H9 (cell line): Measurements from ENCODE around the gene DPP6. TPM values are rescaled to one million over a fixed set of nuclear protein-coding genes. Genes with fewer than 3 reads are reported as not detected.

ENCODE experiments used
- DNase-seq: peaks from one replicate; pipeline ENCODE4 v3.0.0-alpha.2; 2017
- H2AFZ ChIP-seq: one replicate; pipeline ENCODE4 v1.6.1; 2013; ENCODE audit warnings: mild to moderate bottlenecking, low read length, control low read depth, moderate library complexity
- H2AK5ac ChIP-seq: 2 replicates; pipeline ENCODE4 v1.6.1; 2013; ENCODE audit warnings: low read length, control low read depth, mixed read lengths; ENCODE audit not compliant: insufficient read length
- H2BK120ac ChIP-seq: one replicate; pipeline ENCODE4 v1.6.1; 2013; ENCODE audit warnings: low read depth, mild to moderate bottlenecking, low read length, control low read depth, inconsistent platforms; ENCODE audit not compliant: poor library complexity, severe bottlenecking
- H2BK12ac ChIP-seq: 2 replicates; pipeline ENCODE4 v1.6.1; 2013; ENCODE audit warnings: low read length, control low read depth, mixed read lengths, low read depth; ENCODE audit not compliant: insufficient read length
- H2BK15ac ChIP-seq: 2 replicates; pipeline ENCODE4 v1.6.1; 2013; ENCODE audit warnings: low read depth, low read length, control low read depth
- H2BK20ac ChIP-seq: one replicate; pipeline ENCODE4 v1.6.1; 2013; ENCODE audit warnings: low read depth, mild to moderate bottlenecking, low read length, control low read depth, inconsistent platforms; ENCODE audit not compliant: poor library complexity, severe bottlenecking
- H2BK5ac ChIP-seq: 2 replicates; pipeline ENCODE4 v1.6.1; 2013; ENCODE audit warnings: low read length, control low read depth, mixed read lengths; ENCODE audit not compliant: insufficient read length
- H3K14ac ChIP-seq: 2 replicates; pipeline ENCODE4 v1.6.1; 2013; ENCODE audit warnings: low read length, control low read depth; ENCODE audit not compliant: insufficient read depth
- H3K18ac ChIP-seq: 2 replicates; pipeline ENCODE4 v1.6.1; 2013; ENCODE audit warnings: low read depth, mild to moderate bottlenecking, mixed read lengths, low read length, control low read depth; ENCODE audit not compliant: insufficient read length
- H3K23ac ChIP-seq: 2 replicates; pipeline ENCODE4 v1.6.1; 2013; ENCODE audit warnings: low read length, control low read depth, mixed read lengths, low read depth; ENCODE audit not compliant: insufficient read length
- H3K23me2 ChIP-seq: 2 replicates; pipeline ENCODE4 v1.6.1; 2013; ENCODE audit warnings: low read depth, mild to moderate bottlenecking, mixed read lengths, low read length, control low read depth; ENCODE audit not compliant: insufficient read length, poor library complexity, severe bottlenecking
- H3K27ac ChIP-seq: 2 replicates; pipeline ENCODE4 v1.5.1; 2013; ENCODE audit warnings: low read length, control low read depth, mixed read lengths, low read depth; ENCODE audit not compliant: insufficient read length
- H3K27me3 ChIP-seq: 2 replicates; pipeline ENCODE4 v1.6.1; 2013; ENCODE audit warnings: low read length, control low read depth, inconsistent platforms; ENCODE audit not compliant: insufficient read depth
- H3K4ac ChIP-seq: 2 replicates; pipeline ENCODE4 v1.6.1; 2013; ENCODE audit warnings: low read depth, mild to moderate bottlenecking, control low read depth, inconsistent platforms, low read length, moderate library complexity
- H3K4me1 ChIP-seq: 2 replicates; pipeline ENCODE4 v1.6.1; 2013; ENCODE audit warnings: low read length, control low read depth, inconsistent platforms; ENCODE audit not compliant: insufficient read depth
- H3K4me2 ChIP-seq: 2 replicates; pipeline ENCODE4 v1.6.1; 2013; ENCODE audit warnings: low read length, control low read depth, mixed read lengths; ENCODE audit not compliant: insufficient read length, insufficient read depth
- H3K56ac ChIP-seq: 2 replicates; pipeline ENCODE4 v1.6.1; 2013; ENCODE audit warnings: low read depth, mild to moderate bottlenecking, mixed read lengths, low read length, control low read depth; ENCODE audit not compliant: insufficient read length
- H3K79me1 ChIP-seq: 2 replicates; pipeline ENCODE4 v1.6.1; 2013; ENCODE audit warnings: low read depth, mild to moderate bottlenecking, moderate library complexity, low read length, control low read depth, inconsistent platforms; ENCODE audit not compliant: insufficient read depth, poor library complexity, severe bottlenecking
- H3K79me2 ChIP-seq: 2 replicates; pipeline ENCODE4 v1.6.1; 2013; ENCODE audit warnings: low read length, control low read depth, inconsistent platforms; ENCODE audit not compliant: insufficient read depth
- H3K9ac ChIP-seq: 2 replicates; pipeline ENCODE4 v1.6.1; 2013; ENCODE audit warnings: low read length, control low read depth, mixed read lengths; ENCODE audit not compliant: insufficient read length; ENCODE audit errors: extremely low read depth
- H3K9me3 ChIP-seq: one replicate; pipeline ENCODE4 v1.6.1; 2013; ENCODE audit warnings: low read depth, low read length, inconsistent platforms; ENCODE audit not compliant: control insufficient read depth
- H3T11ph ChIP-seq: one replicate; pipeline ENCODE4 v1.6.1; 2013; ENCODE audit warnings: mild to moderate bottlenecking, low read length, control low read depth, inconsistent platforms
- H4K20me1 ChIP-seq: one replicate; pipeline ENCODE4 v1.6.1; 2013; ENCODE audit not compliant: control insufficient read depth, insufficient read length, insufficient read depth
- H4K5ac ChIP-seq: 2 replicates; pipeline ENCODE4 v1.6.1; 2013; ENCODE audit warnings: low read depth, mild to moderate bottlenecking, mixed read lengths, low read length, control low read depth; ENCODE audit not compliant: insufficient read length
- H4K8ac ChIP-seq: replicated peaks from 2 replicates; pipeline ENCODE4 v1.6.1; 2013; ENCODE audit warnings: low read length, control low read depth, mixed read lengths, low read depth; ENCODE audit not compliant: insufficient read length
- H4K91ac ChIP-seq: 2 replicates; pipeline ENCODE4 v1.6.1; 2013; ENCODE audit warnings: low read depth, mild to moderate bottlenecking, moderate library complexity, mixed read lengths, low read length, control low read depth; ENCODE audit not compliant: insufficient read length
- H3K27ac Mint-ChIP-seq, 3 experiments: 2 replicates in 2 of 3; 3 replicates in 1 of 3; pipeline ENCODE4 v1.8.0; 2020 to 2021; ENCODE audit warnings: mixed read lengths in 3 of 3, mild to moderate bottlenecking in 1 of 3, moderate library complexity in 1 of 3
- H3K27me3 Mint-ChIP-seq: 2 replicates; pipeline ENCODE4 v1.8.0; 2021; ENCODE audit warnings: low read depth, mild to moderate bottlenecking, moderate library complexity, mixed read lengths
- H3K36me3 Mint-ChIP-seq, 3 experiments: 2 replicates in 2 of 3; 3 replicates in 1 of 3; pipeline ENCODE4 v1.8.0; 2020 to 2021; ENCODE audit warnings: low read depth in 3 of 3, mixed read lengths in 3 of 3; ENCODE audit not compliant: insufficient read depth in 1 of 3
- H3K4me1 Mint-ChIP-seq, 2 experiments: 2 replicates each; pipeline ENCODE4 v1.8.0; 2020; ENCODE audit warnings: mixed read lengths in 2 of 2
- H3K4me3 Mint-ChIP-seq, 2 experiments: 2 replicates in 1 of 2; 3 replicates in 1 of 2; pipeline ENCODE4 v1.8.0; 2020 to 2021; ENCODE audit warnings: mild to moderate bottlenecking in 2 of 2, mixed read lengths in 2 of 2, moderate library complexity in 1 of 2
- H3K9me3 Mint-ChIP-seq, 2 experiments: 2 replicates in 1 of 2; 3 replicates in 1 of 2; pipeline ENCODE4 v1.8.0; 2020; ENCODE audit warnings: mild to moderate bottlenecking in 2 of 2, mixed read lengths in 2 of 2, moderate library complexity in 1 of 2
- WGBS: extraction: QIAGEN DNeasy Blood & Tissue Kit; methylation state at CpG from one replicate; pipeline ENCODE4 v1.1.7; 2013; ENCODE audit warnings: missing lambda C conversion rate, low lambda C conversion rate, mixed read lengths; ENCODE audit not compliant: insufficient read length; ENCODE audit errors: extremely low coverage; 5-methylcytosine and 5-hydroxymethylcytosine counted together
- total RNA-seq: library from RNA; stranded (reverse); gene quantifications from 2 replicates; pipeline ENCODE4 v1.2.1, GENCODE V29; 2021
- TF ChIP-seq, protein P1 (sequence below): fragments of 200-600 bp; sonication (generic); conservative IDR thresholded peaks from 3 replicates; pipeline ENCODE4 v1.8.0; 2021; ENCODE audit warnings: antibody characterized with exemption, mild to moderate bottlenecking

DPP6 gene
- total RNA-seq, 1 experiment from 2014 or later, result 4.5 TPM

DNA sequence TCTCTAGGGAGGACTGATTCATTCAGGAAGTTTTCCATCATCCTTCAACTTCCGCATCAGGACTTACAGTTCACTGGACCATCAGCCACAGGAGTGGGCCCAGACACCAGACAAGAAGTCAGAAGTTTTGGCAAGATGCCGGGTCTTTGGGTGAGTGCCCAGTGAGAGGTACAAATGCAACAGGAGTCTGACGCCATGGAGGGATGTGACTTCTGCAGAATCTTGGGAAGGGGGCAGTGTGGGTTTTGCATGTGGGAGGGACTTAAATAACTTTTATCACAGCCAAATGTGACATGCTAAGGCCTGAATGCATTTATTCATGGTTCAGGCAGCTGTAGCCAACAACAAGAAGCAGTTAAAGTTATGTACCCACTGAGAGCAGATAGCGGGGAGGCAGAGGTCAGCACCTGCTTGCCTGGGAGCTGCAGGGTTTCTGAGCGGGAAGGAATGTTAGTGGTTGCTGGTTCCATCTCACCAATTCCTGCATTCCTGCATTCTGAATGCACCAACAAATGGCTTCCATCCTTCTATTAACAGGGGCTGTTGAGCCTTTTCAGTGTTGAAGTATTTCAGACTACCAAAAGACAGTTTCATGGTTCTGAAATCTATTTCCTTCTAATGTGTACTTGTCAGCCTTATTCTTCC is 575.6 kb downstream of the DPP6 start:
- H2BK20ac ChIP-seq, result no peak overlapping the region
- H3K23me2 ChIP-seq, result no peaks in the 10 kb centered on the region
- TF ChIP-seq, protein P1, sequence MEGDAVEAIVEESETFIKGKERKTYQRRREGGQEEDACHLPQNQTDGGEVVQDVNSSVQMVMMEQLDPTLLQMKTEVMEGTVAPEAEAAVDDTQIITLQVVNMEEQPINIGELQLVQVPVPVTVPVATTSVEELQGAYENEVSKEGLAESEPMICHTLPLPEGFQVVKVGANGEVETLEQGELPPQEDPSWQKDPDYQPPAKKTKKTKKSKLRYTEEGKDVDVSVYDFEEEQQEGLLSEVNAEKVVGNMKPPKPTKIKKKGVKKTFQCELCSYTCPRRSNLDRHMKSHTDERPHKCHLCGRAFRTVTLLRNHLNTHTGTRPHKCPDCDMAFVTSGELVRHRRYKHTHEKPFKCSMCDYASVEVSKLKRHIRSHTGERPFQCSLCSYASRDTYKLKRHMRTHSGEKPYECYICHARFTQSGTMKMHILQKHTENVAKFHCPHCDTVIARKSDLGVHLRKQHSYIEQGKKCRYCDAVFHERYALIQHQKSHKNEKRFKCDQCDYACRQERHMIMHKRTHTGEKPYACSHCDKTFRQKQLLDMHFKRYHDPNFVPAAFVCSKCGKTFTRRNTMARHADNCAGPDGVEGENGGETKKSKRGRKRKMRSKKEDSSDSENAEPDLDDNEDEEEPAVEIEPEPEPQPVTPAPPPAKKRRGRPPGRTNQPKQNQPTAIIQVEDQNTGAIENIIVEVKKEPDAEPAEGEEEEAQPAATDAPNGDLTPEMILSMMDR, result no peak
- H3K27me3 Mint-ChIP-seq, result peaks cover 2% of the 10 kb centered on the region; the same call in 1 of the 2 replicates
- H3K4me2 ChIP-seq, result no peak overlapping the region
- peaks cover 0 to 7% of the 10 kb centered on the region in 2 experiments; a peak in 2 of 4 replicates for H3K4me1 Mint-ChIP-seq
- WGBS, result no CpG with 5 or more reads among the region's 5 CpGs
- no peak overlapping the region for H2BK15ac ChIP-seq
- no peaks in the 10 kb centered on the region for H3K9me3 ChIP-seq
- no peak overlapping the region for H3K14ac ChIP-seq
- no peak overlapping the region for H2AK5ac ChIP-seq
- no peak overlapping the region for H2BK120ac ChIP-seq
- H3K4me1 ChIP-seq, result no peaks in the 10 kb centered on the region
- no peaks in the 10 kb centered on the region for H3K27me3 ChIP-seq
- H2BK12ac ChIP-seq, result no peak overlapping the region
- H3K9ac ChIP-seq, result no peak overlapping the region
- H3K79me1 ChIP-seq, result no peaks in the 10 kb centered on the region
- no peaks in the 10 kb centered on the region for H3K36me3 Mint-ChIP-seq
- no peaks in the 10 kb centered on the region for H3K79me2 ChIP-seq
- H4K91ac ChIP-seq, result no peak overlapping the region
- no peak overlapping the region for H4K5ac ChIP-seq
- H4K8ac ChIP-seq, result no peak overlapping the region
- H3K27ac ChIP-seq, result no peak overlapping the region
- no peak overlapping the region for H2AFZ ChIP-seq
- no peak overlapping the region for H3K18ac ChIP-seq
- H3K4ac ChIP-seq, result no peak overlapping the region
- no peak overlapping the region for H3K4me3 Mint-ChIP-seq
- no peak overlapping the region for H2BK5ac ChIP-seq
- no peak overlapping the region for H3K27ac Mint-ChIP-seq
- H3K23ac ChIP-seq, result no peak overlapping the region
- DNase-seq, result no peak
- H3K56ac ChIP-seq, result no peak overlapping the region
- H3K9me3 Mint-ChIP-seq, result no peaks in the 10 kb centered on the region; a peak in 2 of 5 replicates
- no peaks in the 10 kb centered on the region for H4K20me1 ChIP-seq
- H3T11ph ChIP-seq, result no peak overlapping the region
